Hepatocyte (in vitro differentiated cells): ENCODE results near the gene TMEM256.

Experiments used
- CTCF ChIP-seq: fragments of 200-600 bp; sonication (generic); IDR thresholded peaks from 2 replicates; pipeline ENCODE4 v1.5.1; 2016; ENCODE audit warnings: antibody characterized with exemption, mild to moderate bottlenecking; ENCODE audit not compliant: poor library complexity
- EZH2 ChIP-seq: fragments of 200-600 bp; sonication (generic); IDR thresholded peaks from 2 replicates; pipeline ENCODE4 v1.6.1; 2016; ENCODE audit warnings: antibody characterized with exemption, mild to moderate bottlenecking, borderline replicate concordance
- EZH2phosphoT487 ChIP-seq: fragments of 200-600 bp; sonication (generic); IDR thresholded peaks from one replicate; pipeline ENCODE4 v1.6.1; 2018; ENCODE audit warnings: antibody characterized with exemption, mild to moderate bottlenecking, low read depth, moderate library complexity; ENCODE audit not compliant: unreplicated experiment, severe bottlenecking

- TF ChIP-seq EZH2, result no peak
- TF ChIP-seq CTCF, result no peak
- no peak for TF ChIP-seq EZH2phosphoT487
Observed at GRCh38 chr17:7403727-7403976, 245 bp downstream of the TMEM256 start.
